ENCODE data around the gene GLRA1.
"Not testable (repeated sequence)": the region's sequence is repeated elsewhere in the genome, so short reads cannot be mapped to it uniquely, and the experiment has no call there.

The GLRA1 gene

GRCh38 chr5:151787817-151788216 is 136.8 kb downstream of the GLRA1 start:
- in situ Hi-C loops (cut with HindIII; ENCODE audit: low pct_unique_long_range_greater_than_20kb, low sequenced_read_pairs) = no loop called here
- TF ChIP-seq JUND (IDR thresholded peaks at IDR 0.05; ENCODE audit: low read depth) = no peak
- no peak for DNase-seq (ENCODE audit: low read depth in 1 of 2, low spot score in 1 of 2)

GRCh38 chr5:151786468-151786867 is 138.2 kb downstream of the GLRA1 start:
- in situ Hi-C loops (cut with HindIII; ENCODE audit: low pct_unique_long_range_greater_than_20kb, low sequenced_read_pairs) = no loop called here

GRCh38 chr5:151784141-151784540 is 140.5 kb downstream of the GLRA1 start:
- TF ChIP-seq JUND (IDR thresholded peaks at IDR 0.05; ENCODE audit: low read depth) = no peak
- in situ Hi-C loops (cut with HindIII; ENCODE audit: low pct_unique_long_range_greater_than_20kb, low sequenced_read_pairs) = no loop called here
- no peak for DNase-seq (ENCODE audit: low read depth in 1 of 2, low spot score in 1 of 2)

More at GRCh38 chr5:151786468-151786867, 138.2 kb downstream of the GLRA1 start:
- DNase-seq (ENCODE audit: low read depth in 1 of 2, low spot score in 1 of 2) = peak in 1 of 2 experiments; percentile 20
- no peak for TF ChIP-seq JUND (IDR thresholded peaks at IDR 0.05; ENCODE audit: low read depth)

- in situ Hi-C loops (cut with HindIII; ENCODE audit: low pct_unique_long_range_greater_than_20kb, low sequenced_read_pairs); DNase-seq (ENCODE audit: low read depth in 1 of 2, low spot score in 1 of 2): not testable (repeated sequence)
Measured at GRCh38 chr5:151783664-151784063, 141.0 kb downstream of the GLRA1 start.

GRCh38 chr5:151781201-151781600 is 143.4 kb downstream of the GLRA1 start:
- DNase-seq (ENCODE audit: low read depth in 1 of 2, low spot score in 1 of 2) = no peak
- in situ Hi-C loops (cut with HindIII; ENCODE audit: low pct_unique_long_range_greater_than_20kb, low sequenced_read_pairs) = no loop called here
- no peak for TF ChIP-seq JUND (IDR thresholded peaks at IDR 0.05; ENCODE audit: low read depth)

GRCh38 chr5:151780348-151780747 is 144.3 kb downstream of the GLRA1 start:
- no peak for DNase-seq (ENCODE audit: low read depth in 1 of 2, low spot score in 1 of 2)

GRCh38 chr5:151779531-151780125 is 145.0 kb downstream of the GLRA1 start:
- peak in 1 of 2 experiments; percentile 46 for DNase-seq (ENCODE audit: low read depth in 1 of 2, low spot score in 1 of 2)
- TF ChIP-seq JUND (IDR thresholded peaks at IDR 0.05; ENCODE audit: low read depth) = peak; percentile 84; the same call in 1 of the 2 replicates
- in situ Hi-C loops (cut with HindIII; ENCODE audit: low pct_unique_long_range_greater_than_20kb, low sequenced_read_pairs) = no loop called here

More at GRCh38 chr5:151780348-151780747, 144.3 kb downstream of the GLRA1 start:
- no peak for TF ChIP-seq JUND (IDR thresholded peaks at IDR 0.05; ENCODE audit: low read depth)
- in situ Hi-C loops (cut with HindIII; ENCODE audit: low pct_unique_long_range_greater_than_20kb, low sequenced_read_pairs) = no loop called here

- no peak for DNase-seq (ENCODE audit: low read depth in 1 of 2, low spot score in 1 of 2)
- TF ChIP-seq JUND (IDR thresholded peaks at IDR 0.05; ENCODE audit: low read depth) = no peak
- in situ Hi-C loops (cut with HindIII; ENCODE audit: low pct_unique_long_range_greater_than_20kb, low sequenced_read_pairs) = no loop called here
Measured at GRCh38 chr5:151775025-151775606, 149.5 kb downstream of the GLRA1 start.

GRCh38 chr5:151773951-151774350 is 150.7 kb downstream of the GLRA1 start:
- TF ChIP-seq JUND (IDR thresholded peaks at IDR 0.05; ENCODE audit: low read depth) = no peak
- DNase-seq (ENCODE audit: low read depth in 1 of 2, low spot score in 1 of 2) = no peak
- in situ Hi-C loops (cut with HindIII; ENCODE audit: low pct_unique_long_range_greater_than_20kb, low sequenced_read_pairs) = no loop called here

- TF ChIP-seq JUND (IDR thresholded peaks at IDR 0.05; ENCODE audit: low read depth) = no peak
- in situ Hi-C loops (cut with HindIII; ENCODE audit: low pct_unique_long_range_greater_than_20kb, low sequenced_read_pairs) = no loop called here
- DNase-seq (ENCODE audit: low read depth in 1 of 2, low spot score in 1 of 2) = no peak
Measured at GRCh38 chr5:151772846-151773561, 151.6 kb downstream of the GLRA1 start.

All from T47D (cell line).